Neural cell (in vitro differentiated cells): ENCODE measurements around the gene MINDY4. TPM values are rescaled to one million over a fixed set of nuclear protein-coding genes. Genes with fewer than 3 reads are reported as not detected.

Experiments used
- H2AFZ ChIP-seq: fragments of 200-600, 300-800 bp; sonication (generic), shearing (Covaris generic); 2 replicates; pipeline ENCODE4 v1.6.0; 2014; ENCODE audit warnings: low read depth, mild to moderate bottlenecking, antibody characterized with exemption, low read length, moderate library complexity
- H3F3A ChIP-seq: fragments of 200-600 bp; shearing (Covaris generic); 2 replicates; pipeline ENCODE4 v1.6.1; 2016; ENCODE audit warnings: mild to moderate bottlenecking, moderate library complexity, mixed read lengths, antibody characterized with exemption, low read length; ENCODE audit not compliant: insufficient read depth, poor library complexity, severe bottlenecking
- H3K27ac ChIP-seq: fragments of 200-600, 300-800 bp; sonication (generic), shearing (Covaris generic); 2 replicates; pipeline ENCODE4 v1.5.1; 2014; ENCODE audit warnings: mild to moderate bottlenecking, low read length, moderate library complexity
- H3K27me3 ChIP-seq: fragments of 300-800, 200-600 bp; sonication (generic), shearing (Covaris generic); 2 replicates; pipeline ENCODE4 v1.6.0; 2014; ENCODE audit warnings: mild to moderate bottlenecking, low read depth, low read length, moderate library complexity; ENCODE audit not compliant: insufficient read depth
- H3K36me3 ChIP-seq: fragments of 300-800, 200-600 bp; sonication (generic), shearing (Covaris generic); 2 replicates; pipeline ENCODE4 v1.5.1; 2014; ENCODE audit warnings: mild to moderate bottlenecking, antibody characterized with exemption, low read length, moderate library complexity; ENCODE audit not compliant: insufficient read depth
- H3K4me2 ChIP-seq: fragments of 300-800, 200-600 bp; sonication (generic), shearing (Covaris generic); 2 replicates; pipeline ENCODE4 v1.6.0; 2014; ENCODE audit warnings: mild to moderate bottlenecking, low read length
- H3K4me3 ChIP-seq: fragments of 300-800, 200-600 bp; sonication (generic), shearing (Covaris generic); 2 replicates; pipeline ENCODE4 v1.5.1; 2014; ENCODE audit warnings: mild to moderate bottlenecking, low read length, moderate library complexity
- H3K79me2 ChIP-seq: fragments of 200-600 bp; shearing (Covaris generic); replicated peaks from 2 replicates; pipeline ENCODE4 v1.6.0; 2014; ENCODE audit warnings: mild to moderate bottlenecking, low read length, moderate library complexity; ENCODE audit not compliant: insufficient read depth
- H3K9ac ChIP-seq: fragments of 300-800, 200-600 bp; sonication (generic), shearing (Covaris generic); 2 replicates; pipeline ENCODE4 v1.6.1; 2016; ENCODE audit warnings: mild to moderate bottlenecking, low read length, mixed read lengths
- H3K9me2 ChIP-seq: fragments of 200-600 bp; shearing (Covaris generic); 2 replicates; pipeline ENCODE4 v1.6.1; 2016; ENCODE audit warnings: mild to moderate bottlenecking, low read length, mixed read lengths; ENCODE audit not compliant: insufficient read depth
- H3K9me3 ChIP-seq: fragments of 200-600, 300-800 bp; sonication (generic), shearing (Covaris generic); 2 replicates; pipeline ENCODE4 v1.6.1; 2016; ENCODE audit warnings: mild to moderate bottlenecking, mixed run types, low read length, moderate library complexity, mixed read lengths
- H4K20me1 ChIP-seq: fragments of 200-600 bp; shearing (Covaris generic); 2 replicates; pipeline ENCODE4 v1.6.1; 2016; ENCODE audit warnings: mild to moderate bottlenecking, mixed run types; ENCODE audit not compliant: insufficient read depth
- EP300 ChIP-seq: fragments of 450-650 bp; conservative IDR thresholded peaks from 2 replicates; pipeline ENCODE4 v1.6.1; 2014; ENCODE audit warnings: antibody characterized with exemption, mild to moderate bottlenecking, moderate library complexity; ENCODE audit not compliant: poor library complexity, severe bottlenecking
- EZH2 ChIP-seq: fragments of 200-600, 300-800 bp; shearing (Covaris generic), sonication (generic); IDR thresholded peaks from 2 replicates; pipeline ENCODE4 v1.6.1; 2014; ENCODE audit warnings: antibody characterized with exemption, low read length, borderline replicate concordance, mild to moderate bottlenecking; ENCODE audit not compliant: insufficient read depth, poor library complexity, severe bottlenecking
- MXI1 ChIP-seq: fragments of 450-650 bp; conservative IDR thresholded peaks from 2 replicates; pipeline ENCODE4 v1.6.1; 2014; ENCODE audit warnings: antibody characterized with exemption, mild to moderate bottlenecking; ENCODE audit not compliant: poor library complexity, severe bottlenecking
- POLR2AphosphoS5 ChIP-seq: IDR thresholded peaks from 2 replicates; pipeline ENCODE4 v1.6.1; 2012
- RAD21 ChIP-seq: fragments of 450-650 bp; conservative IDR thresholded peaks from 2 replicates; pipeline ENCODE4 v1.6.1; 2014; ENCODE audit warnings: antibody characterized with exemption, mild to moderate bottlenecking, moderate library complexity
- SMC3 ChIP-seq: fragments of 450-650 bp; conservative IDR thresholded peaks from 2 replicates; pipeline ENCODE4 v1.6.1; 2014; ENCODE audit warnings: antibody characterized with exemption, mild to moderate bottlenecking, moderate library complexity; ENCODE audit not compliant: poor library complexity
- TAF1 ChIP-seq: IDR thresholded peaks from 2 replicates; pipeline ENCODE4 v1.6.1; 2012; ENCODE audit warnings: low read depth
- polyA plus RNA-seq: library from polyadenylated mRNA; depleted of rRNA; stranded (reverse); fragments of >200 nt; gene quantifications from 2 replicates; pipeline ENCODE4 v1.2.3, GENCODE V29; 2014
- TF ChIP-seq, protein P1 (sequence below): IDR thresholded peaks from 2 replicates; pipeline ENCODE4 v1.6.1; 2012; ENCODE audit warnings: borderline replicate concordance
- TF ChIP-seq, protein P2 (sequence below): fragments of 450-650 bp; IDR thresholded peaks from 2 replicates; pipeline ENCODE4 v1.5.1; 2014; ENCODE audit warnings: antibody characterized with exemption, mild to moderate bottlenecking, moderate library complexity; ENCODE audit not compliant: poor library complexity, severe bottlenecking

Gene MINDY4
- polyA plus RNA-seq, 1 donor from 2014 or later = 1.0 TPM

DNA sequence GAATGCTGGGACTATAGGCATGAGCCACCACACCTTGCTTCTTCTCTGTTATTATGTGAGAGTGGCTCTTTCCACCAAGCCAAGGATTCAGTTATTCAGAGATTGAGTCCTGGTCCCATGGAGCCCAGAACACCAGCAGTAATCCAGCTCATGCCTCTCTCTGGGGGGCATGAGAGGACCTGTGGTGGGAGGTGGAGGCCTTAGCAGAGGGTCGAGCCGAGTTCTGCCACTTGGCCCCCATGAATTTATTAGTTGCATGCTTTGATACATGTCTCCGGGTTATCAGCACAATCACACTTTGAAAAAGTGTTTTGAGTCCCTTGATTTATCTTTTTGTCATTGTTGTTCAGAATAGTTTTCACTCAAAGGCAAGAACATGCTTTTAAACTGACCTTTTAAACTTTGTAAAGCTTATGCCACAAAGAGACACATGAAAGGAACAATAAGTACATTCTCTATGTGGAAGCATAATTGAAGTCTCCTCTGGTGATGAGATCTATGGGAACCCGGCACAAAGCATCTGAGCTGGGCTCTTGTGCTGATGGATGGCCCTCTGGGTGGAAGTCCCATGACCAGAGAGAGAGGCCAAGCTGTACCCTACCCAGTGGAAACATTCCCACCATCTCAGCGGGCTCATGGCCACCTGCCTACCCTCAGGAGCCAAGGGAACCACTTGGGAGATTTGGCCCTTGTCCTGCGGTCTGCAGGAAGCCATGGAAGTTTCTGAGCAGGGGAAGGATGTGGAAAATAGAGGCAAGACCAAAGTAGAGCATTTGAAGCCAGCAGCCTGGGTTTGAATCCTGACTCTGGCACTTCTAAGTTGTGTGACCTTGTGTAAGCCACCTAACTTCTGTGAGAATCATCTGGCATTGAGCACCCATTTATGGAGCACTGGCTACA lies 53.9 kb downstream of the MINDY4 start:
- Histone ChIP-seq H3K9me3 (no peaks in the 10 kb centered on the region), H3K36me3 (no peaks in the 10 kb centered on the region), H3K4me3 (no peak overlapping the region), H3F3A (no peaks in the 10 kb centered on the region), H3K4me2 (no peak overlapping the region), H3K79me2 (no peaks in the 10 kb centered on the region), H3K9ac (no peak overlapping the region), H3K27me3 (no peaks in the 10 kb centered on the region), H4K20me1 (no peaks in the 10 kb centered on the region), H2AFZ (no peak overlapping the region), H3K27ac (no peak overlapping the region), H3K9me2 (no peaks in the 10 kb centered on the region)
- TF ChIP-seq, protein P1, sequence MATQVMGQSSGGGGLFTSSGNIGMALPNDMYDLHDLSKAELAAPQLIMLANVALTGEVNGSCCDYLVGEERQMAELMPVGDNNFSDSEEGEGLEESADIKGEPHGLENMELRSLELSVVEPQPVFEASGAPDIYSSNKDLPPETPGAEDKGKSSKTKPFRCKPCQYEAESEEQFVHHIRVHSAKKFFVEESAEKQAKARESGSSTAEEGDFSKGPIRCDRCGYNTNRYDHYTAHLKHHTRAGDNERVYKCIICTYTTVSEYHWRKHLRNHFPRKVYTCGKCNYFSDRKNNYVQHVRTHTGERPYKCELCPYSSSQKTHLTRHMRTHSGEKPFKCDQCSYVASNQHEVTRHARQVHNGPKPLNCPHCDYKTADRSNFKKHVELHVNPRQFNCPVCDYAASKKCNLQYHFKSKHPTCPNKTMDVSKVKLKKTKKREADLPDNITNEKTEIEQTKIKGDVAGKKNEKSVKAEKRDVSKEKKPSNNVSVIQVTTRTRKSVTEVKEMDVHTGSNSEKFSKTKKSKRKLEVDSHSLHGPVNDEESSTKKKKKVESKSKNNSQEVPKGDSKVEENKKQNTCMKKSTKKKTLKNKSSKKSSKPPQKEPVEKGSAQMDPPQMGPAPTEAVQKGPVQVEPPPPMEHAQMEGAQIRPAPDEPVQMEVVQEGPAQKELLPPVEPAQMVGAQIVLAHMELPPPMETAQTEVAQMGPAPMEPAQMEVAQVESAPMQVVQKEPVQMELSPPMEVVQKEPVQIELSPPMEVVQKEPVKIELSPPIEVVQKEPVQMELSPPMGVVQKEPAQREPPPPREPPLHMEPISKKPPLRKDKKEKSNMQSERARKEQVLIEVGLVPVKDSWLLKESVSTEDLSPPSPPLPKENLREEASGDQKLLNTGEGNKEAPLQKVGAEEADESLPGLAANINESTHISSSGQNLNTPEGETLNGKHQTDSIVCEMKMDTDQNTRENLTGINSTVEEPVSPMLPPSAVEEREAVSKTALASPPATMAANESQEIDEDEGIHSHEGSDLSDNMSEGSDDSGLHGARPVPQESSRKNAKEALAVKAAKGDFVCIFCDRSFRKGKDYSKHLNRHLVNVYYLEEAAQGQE = no peak
- no peak for TF ChIP-seq EZH2
- TF ChIP-seq, protein P2, sequence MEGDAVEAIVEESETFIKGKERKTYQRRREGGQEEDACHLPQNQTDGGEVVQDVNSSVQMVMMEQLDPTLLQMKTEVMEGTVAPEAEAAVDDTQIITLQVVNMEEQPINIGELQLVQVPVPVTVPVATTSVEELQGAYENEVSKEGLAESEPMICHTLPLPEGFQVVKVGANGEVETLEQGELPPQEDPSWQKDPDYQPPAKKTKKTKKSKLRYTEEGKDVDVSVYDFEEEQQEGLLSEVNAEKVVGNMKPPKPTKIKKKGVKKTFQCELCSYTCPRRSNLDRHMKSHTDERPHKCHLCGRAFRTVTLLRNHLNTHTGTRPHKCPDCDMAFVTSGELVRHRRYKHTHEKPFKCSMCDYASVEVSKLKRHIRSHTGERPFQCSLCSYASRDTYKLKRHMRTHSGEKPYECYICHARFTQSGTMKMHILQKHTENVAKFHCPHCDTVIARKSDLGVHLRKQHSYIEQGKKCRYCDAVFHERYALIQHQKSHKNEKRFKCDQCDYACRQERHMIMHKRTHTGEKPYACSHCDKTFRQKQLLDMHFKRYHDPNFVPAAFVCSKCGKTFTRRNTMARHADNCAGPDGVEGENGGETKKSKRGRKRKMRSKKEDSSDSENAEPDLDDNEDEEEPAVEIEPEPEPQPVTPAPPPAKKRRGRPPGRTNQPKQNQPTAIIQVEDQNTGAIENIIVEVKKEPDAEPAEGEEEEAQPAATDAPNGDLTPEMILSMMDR = no peak
- TF ChIP-seq MXI1 = no peak
- no peak for TF ChIP-seq POLR2AphosphoS5
- no peak for TF ChIP-seq RAD21
- no peak for TF ChIP-seq EP300
- TF ChIP-seq TAF1 = no peak
- TF ChIP-seq SMC3 = no peak

DNA sequence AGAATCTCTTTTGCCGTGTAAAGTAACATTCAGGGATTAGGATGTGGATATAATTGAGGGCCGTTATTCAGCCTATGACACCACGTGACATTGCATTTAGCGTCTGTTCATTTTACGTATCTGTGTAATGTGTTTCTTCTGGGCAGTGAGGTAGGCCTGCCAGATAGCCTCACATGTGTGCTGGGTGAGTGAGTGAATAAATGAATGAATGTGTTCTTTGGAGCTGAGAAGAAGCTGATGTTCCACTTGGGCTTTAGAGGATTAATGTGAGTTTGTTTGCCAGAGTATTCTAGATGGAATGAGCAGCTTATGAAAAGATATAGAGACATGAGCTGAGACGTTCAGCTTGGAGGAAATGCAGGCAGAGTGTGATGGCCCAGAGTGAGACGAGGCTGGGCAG lies 55.0 kb downstream of the MINDY4 start:
- Histone ChIP-seq H3F3A (no peaks in the 10 kb centered on the region), H3K79me2 (no peaks in the 10 kb centered on the region)
- TF ChIP-seq POLR2AphosphoS5 = no peak
- TF ChIP-seq, protein P2 = no peak
- TF ChIP-seq EZH2 = no peak
- TF ChIP-seq, protein P1 = no peak
- TF ChIP-seq SMC3 = no peak
- no peak for TF ChIP-seq MXI1
- TF ChIP-seq EP300 = no peak
- no peak for TF ChIP-seq RAD21
- TF ChIP-seq TAF1 = no peak

More for the DNA sequence above, 55.0 kb downstream of the MINDY4 start:
- Histone ChIP-seq H3K9me2 (no peaks in the 10 kb centered on the region), H3K9ac (no peak overlapping the region), H3K27me3 (no peaks in the 10 kb centered on the region), H3K36me3 (no peaks in the 10 kb centered on the region), H3K4me2 (no peak overlapping the region), H2AFZ (no peak overlapping the region), H4K20me1 (no peaks in the 10 kb centered on the region), H3K4me3 (no peak overlapping the region), H3K27ac (no peak overlapping the region), H3K9me3 (no peaks in the 10 kb centered on the region)
